GM12892 (cell line): ENCODE measurements around the gene ACKR2.

ENCODE experiments used
- POLR2A ChIP-seq: IDR thresholded peaks from 2 replicates; pipeline ENCODE4 v1.6.1; 2011; ENCODE audit warnings: low read depth, low read length, control low read depth
- POLR2AphosphoS5 ChIP-seq: IDR thresholded peaks from 2 replicates; pipeline ENCODE4 v1.6.1; 2011; ENCODE audit warnings: low read depth, low read length, control low read depth
- TAF1 ChIP-seq: IDR thresholded peaks from 2 replicates; pipeline ENCODE4 v1.6.1; 2011; ENCODE audit warnings: low read depth, mild to moderate bottlenecking, control low read depth, low read length, borderline replicate concordance

DNA sequence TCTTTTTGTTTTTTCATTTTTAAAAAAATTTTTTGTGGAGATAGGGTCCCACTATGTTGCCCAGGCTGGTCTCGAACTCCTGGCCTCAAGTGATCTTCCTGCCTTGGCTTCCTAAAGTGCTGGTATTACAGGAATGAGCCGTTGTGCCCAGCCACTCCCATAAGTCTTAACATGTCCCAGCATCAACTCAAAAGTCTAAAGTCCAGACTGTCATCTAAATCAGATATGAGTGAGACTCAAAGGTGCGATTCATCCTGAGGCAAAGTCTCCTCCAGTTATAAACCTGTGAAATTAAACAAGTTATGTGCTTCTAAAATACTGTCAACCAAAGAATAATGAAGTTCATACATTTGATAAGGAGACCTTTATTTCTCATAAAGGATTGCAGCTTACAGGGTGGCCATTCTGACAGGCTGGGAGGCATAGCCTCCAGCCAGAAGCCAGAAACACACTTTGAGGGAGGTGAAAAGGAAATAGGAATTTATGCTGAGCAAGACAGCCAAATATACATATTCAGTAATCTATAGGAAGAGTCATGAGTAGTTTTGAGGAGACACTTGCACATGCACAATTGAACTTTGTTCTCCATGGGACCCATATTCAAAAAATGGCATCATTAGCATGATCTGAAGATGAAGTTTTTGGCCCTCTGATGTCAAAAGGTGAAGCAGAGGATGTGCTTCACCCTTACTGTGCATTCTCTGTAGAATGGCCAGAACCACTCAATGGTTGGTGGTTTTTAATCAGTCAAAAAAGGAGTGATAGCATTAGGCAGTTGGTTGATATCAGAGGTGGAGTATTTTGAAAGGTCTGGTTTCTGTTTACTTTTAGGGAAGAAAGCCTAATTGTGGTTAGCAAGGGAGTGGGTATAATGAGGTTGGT lies 85.7 kb downstream of the ACKR2 start:
- TF ChIP-seq POLR2A (no peak), POLR2AphosphoS5 (no peak), TAF1 (no peak)
